Cardiac muscle cell (in vitro differentiated cells and primary cell): ENCODE data around the gene TGFBR2. TPM values are rescaled to one million over a fixed set of nuclear protein-coding genes. Genes with fewer than 3 reads are reported as not detected.

Experiments used
- DNase-seq, 2 donors: peaks; one replicate each; pipeline versions ENCODE4 v3.0.0 to v3.0.0-alpha.2; 2010 to 2017; ENCODE audit warnings: low read depth in 1 of 2, low spot score in 1 of 2
- H3K27ac ChIP-seq: fragments of 200-600 bp; sonication (generic); 2 replicates; pipeline ENCODE4 v1.5.1; 2016
- H3K27me3 ChIP-seq: fragments of 200-600 bp; sonication (generic); 2 replicates; pipeline ENCODE4 v1.6.0; 2016; ENCODE audit warnings: control low read depth
- H3K36me3 ChIP-seq: fragments of 200-600 bp; sonication (generic); 2 replicates; pipeline ENCODE4 v1.5.1; 2016; ENCODE audit warnings: control low read depth
- H3K4me1 ChIP-seq: fragments of 200-600 bp; sonication (generic); 2 replicates; pipeline ENCODE4 v1.8.1; 2017; ENCODE audit warnings: low read depth, mild to moderate bottlenecking, mixed run types
- H3K4me3 ChIP-seq: fragments of 200-600 bp; sonication (generic); 2 replicates; pipeline ENCODE4 v1.5.1; 2016; ENCODE audit warnings: mild to moderate bottlenecking
- H3K9me3 ChIP-seq: fragments of 200-600 bp; sonication (generic); 2 replicates; pipeline ENCODE4 v1.5.1; 2017; ENCODE audit warnings: low read depth, mild to moderate bottlenecking, control low read depth
- CTCF ChIP-seq: IDR thresholded peaks from 2 replicates; pipeline ENCODE4 v1.5.1; 2012; ENCODE audit warnings: low read depth, mild to moderate bottlenecking, low read length
- polyA plus RNA-seq: library from polyadenylated mRNA; unstranded; fragments of >200 nt; fragmentation: Nextera tagmentation; extraction: Ambion mirVana; gene quantifications from 2 replicates; pipeline ENCODE4 v1.2.1, GENCODE V29; 2016
- total RNA-seq: library from RNA; depleted of rRNA; stranded (reverse); fragments of >200 nt; gene quantifications from 2 replicates; pipeline ENCODE4 v1.2.3, GENCODE V29; 2016

The TGFBR2 gene
- total and polyA plus RNA-seq, 2 experiments from 2014 or later, result 7.0 to 11.2 TPM

- peaks cover 9% of the 10 kb centered on the region for H3K4me1 ChIP-seq
- H3K9me3 ChIP-seq, result no peaks in the 10 kb centered on the region
- no peaks in the 10 kb centered on the region for H3K36me3 ChIP-seq
- TF ChIP-seq CTCF, result no peak
- H3K4me3 ChIP-seq, result no peak overlapping the region
- H3K27ac ChIP-seq, result no peak overlapping the region
- H3K27me3 ChIP-seq, result no peaks in the 10 kb centered on the region
- no peak for DNase-seq
These were observed 83.8 kb downstream of the TGFBR2 start for GRCh38 chr3:30690199-30690598.

- H3K9me3 ChIP-seq, result no peaks in the 10 kb centered on the region
- H3K36me3 ChIP-seq, result no peaks in the 10 kb centered on the region
- H3K27me3 ChIP-seq, result no peaks in the 10 kb centered on the region
- no peak overlapping the region for H3K4me3 ChIP-seq
- no peak for DNase-seq
- H3K4me1 ChIP-seq, result peaks cover 9% of the 10 kb centered on the region
- no peak overlapping the region for H3K27ac ChIP-seq
- no peak for TF ChIP-seq CTCF
These were observed 85.0 kb downstream of the TGFBR2 start for GRCh38 chr3:30691249-30691880.

- no peak for TF ChIP-seq CTCF
- no peaks in the 10 kb centered on the region for H3K27me3 ChIP-seq
- no peaks in the 10 kb centered on the region for H3K36me3 ChIP-seq
- H3K4me1 ChIP-seq, result peaks cover 15% of the 10 kb centered on the region
- no peak for DNase-seq
- H3K4me3 ChIP-seq, result no peak overlapping the region
- no peaks in the 10 kb centered on the region for H3K9me3 ChIP-seq
- H3K27ac ChIP-seq, result no peak overlapping the region
These were observed 85.5 kb downstream of the TGFBR2 start for GRCh38 chr3:30691944-30692343.

GRCh38 chr3:30692498-30693130 lies 86.2 kb downstream of the TGFBR2 start:
- Histone ChIP-seq H3K27ac (no peak overlapping the region), H3K4me1 (peaks cover 22% of the 10 kb centered on the region), H3K27me3 (no peaks in the 10 kb centered on the region), H3K9me3 (no peaks in the 10 kb centered on the region), H3K36me3 (no peaks in the 10 kb centered on the region), H3K4me3 (no peak overlapping the region)
- TF ChIP-seq CTCF, result no peak
- DNase-seq, result no peak

GRCh38 chr3:30693470-30694120 lies 87.2 kb downstream of the TGFBR2 start:
- Histone ChIP-seq H3K4me3 (no peak overlapping the region), H3K9me3 (no peaks in the 10 kb centered on the region), H3K27me3 (no peaks in the 10 kb centered on the region), H3K36me3 (no peaks in the 10 kb centered on the region), H3K27ac (no peak overlapping the region), H3K4me1 (peaks cover 16% of the 10 kb centered on the region)
- DNase-seq, result peak; percentile 83 to 86
- TF ChIP-seq CTCF, result peak; percentile 72
